ENCODE measurements around the gene PGPEP1. TPM values are rescaled to one million over a fixed set of nuclear protein-coding genes. Genes with fewer than 3 reads are reported as not detected.
A peak's percentile ranks its signal among the peaks of the same experiment; 100 is the strongest.

PGPEP1 gene
- total and polyA plus RNA-seq, 10 of the 15 experiments (the other 5 are each of a cell fraction or from before 2014, with no cell fraction given), result 13.8 to 39.4 (median 17.0) TPM

DNA sequence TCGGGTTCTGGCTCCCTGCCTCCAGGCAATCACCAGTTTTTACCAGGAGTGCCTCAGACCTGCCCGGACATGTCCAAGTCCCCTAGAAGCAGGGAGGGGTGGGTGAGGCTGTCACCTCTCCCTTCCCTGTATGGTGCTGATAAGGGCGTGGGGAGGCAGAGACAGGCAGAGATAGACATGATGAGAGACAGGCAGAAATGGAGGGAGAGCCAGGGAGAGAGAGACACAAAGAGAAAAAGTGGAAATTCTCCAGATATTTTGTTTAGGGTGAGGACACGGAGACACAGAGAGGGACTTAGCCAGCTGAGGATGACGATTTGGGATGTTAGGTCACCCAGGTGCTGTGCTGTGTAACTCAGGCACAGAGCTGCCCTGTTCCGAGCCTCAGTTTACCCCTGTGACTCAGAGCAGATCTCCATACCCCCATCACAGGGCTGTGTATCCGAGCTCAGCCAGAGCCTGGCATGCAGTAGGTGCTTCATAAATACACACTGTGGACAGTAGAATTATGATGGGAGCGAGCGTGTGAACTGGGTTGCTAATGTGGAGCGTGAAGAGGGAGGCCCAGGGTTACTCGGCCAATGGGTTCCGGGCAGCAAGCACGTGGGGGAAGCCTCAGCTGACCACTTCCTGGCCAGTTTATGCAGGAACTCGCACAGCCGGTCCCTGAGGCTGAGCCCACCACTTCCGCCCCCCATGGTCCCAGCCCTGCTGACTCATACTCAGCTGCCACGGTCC lies 33.7 kb downstream of the PGPEP1 start (continued):
- TF ChIP-seq CBFB (IDR thresholded peaks at IDR 0.05; ENCODE audit: low read depth), result peak; percentile 85
- TF ChIP-seq RAD51 (IDR thresholded peaks at IDR 0.05), result peak; percentile 97
- TF ChIP-seq, protein P1, sequence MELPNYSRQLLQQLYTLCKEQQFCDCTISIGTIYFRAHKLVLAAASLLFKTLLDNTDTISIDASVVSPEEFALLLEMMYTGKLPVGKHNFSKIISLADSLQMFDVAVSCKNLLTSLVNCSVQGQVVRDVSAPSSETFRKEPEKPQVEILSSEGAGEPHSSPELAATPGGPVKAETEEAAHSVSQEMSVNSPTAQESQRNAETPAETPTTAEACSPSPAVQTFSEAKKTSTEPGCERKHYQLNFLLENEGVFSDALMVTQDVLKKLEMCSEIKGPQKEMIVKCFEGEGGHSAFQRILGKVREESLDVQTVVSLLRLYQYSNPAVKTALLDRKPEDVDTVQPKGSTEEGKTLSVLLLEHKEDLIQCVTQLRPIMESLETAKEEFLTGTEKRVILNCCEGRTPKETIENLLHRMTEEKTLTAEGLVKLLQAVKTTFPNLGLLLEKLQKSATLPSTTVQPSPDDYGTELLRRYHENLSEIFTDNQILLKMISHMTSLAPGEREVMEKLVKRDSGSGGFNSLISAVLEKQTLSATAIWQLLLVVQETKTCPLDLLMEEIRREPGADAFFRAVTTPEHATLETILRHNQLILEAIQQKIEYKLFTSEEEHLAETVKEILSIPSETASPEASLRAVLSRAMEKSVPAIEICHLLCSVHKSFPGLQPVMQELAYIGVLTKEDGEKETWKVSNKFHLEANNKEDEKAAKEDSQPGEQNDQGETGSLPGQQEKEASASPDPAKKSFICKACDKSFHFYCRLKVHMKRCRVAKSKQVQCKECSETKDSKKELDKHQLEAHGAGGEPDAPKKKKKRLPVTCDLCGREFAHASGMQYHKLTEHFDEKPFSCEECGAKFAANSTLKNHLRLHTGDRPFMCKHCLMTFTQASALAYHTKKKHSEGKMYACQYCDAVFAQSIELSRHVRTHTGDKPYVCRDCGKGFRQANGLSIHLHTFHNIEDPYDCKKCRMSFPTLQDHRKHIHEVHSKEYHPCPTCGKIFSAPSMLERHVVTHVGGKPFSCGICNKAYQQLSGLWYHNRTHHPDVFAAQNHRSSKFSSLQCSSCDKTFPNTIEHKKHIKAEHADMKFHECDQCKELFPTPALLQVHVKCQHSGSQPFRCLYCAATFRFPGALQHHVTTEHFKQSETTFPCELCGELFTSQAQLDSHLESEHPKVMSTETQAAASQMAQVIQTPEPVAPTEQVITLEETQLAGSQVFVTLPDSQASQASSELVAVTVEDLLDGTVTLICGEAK (IDR thresholded peaks at IDR 0.05; ENCODE audit: borderline replicate concordance), result peak; percentile 84; the same call in 1 of the 2 replicates
- TF ChIP-seq MTA2 (IDR thresholded peaks at IDR 0.05; ENCODE audit: low read depth), result peak; percentile 67; the same call in 1 of the 2 replicates
- no peak for TF ChIP-seq ZNF622 (IDR thresholded peaks at IDR 0.05)
- TF ChIP-seq STAT1 (conservative IDR thresholded peaks at IDR 0.05), result no peak
- no peak for TF ChIP-seq ZSCAN29 (IDR thresholded peaks at IDR 0.05)
- peak; percentile 51 for TF ChIP-seq CREM (IDR thresholded peaks at IDR 0.05; ENCODE audit: low read depth)
- TF ChIP-seq, protein P2, sequence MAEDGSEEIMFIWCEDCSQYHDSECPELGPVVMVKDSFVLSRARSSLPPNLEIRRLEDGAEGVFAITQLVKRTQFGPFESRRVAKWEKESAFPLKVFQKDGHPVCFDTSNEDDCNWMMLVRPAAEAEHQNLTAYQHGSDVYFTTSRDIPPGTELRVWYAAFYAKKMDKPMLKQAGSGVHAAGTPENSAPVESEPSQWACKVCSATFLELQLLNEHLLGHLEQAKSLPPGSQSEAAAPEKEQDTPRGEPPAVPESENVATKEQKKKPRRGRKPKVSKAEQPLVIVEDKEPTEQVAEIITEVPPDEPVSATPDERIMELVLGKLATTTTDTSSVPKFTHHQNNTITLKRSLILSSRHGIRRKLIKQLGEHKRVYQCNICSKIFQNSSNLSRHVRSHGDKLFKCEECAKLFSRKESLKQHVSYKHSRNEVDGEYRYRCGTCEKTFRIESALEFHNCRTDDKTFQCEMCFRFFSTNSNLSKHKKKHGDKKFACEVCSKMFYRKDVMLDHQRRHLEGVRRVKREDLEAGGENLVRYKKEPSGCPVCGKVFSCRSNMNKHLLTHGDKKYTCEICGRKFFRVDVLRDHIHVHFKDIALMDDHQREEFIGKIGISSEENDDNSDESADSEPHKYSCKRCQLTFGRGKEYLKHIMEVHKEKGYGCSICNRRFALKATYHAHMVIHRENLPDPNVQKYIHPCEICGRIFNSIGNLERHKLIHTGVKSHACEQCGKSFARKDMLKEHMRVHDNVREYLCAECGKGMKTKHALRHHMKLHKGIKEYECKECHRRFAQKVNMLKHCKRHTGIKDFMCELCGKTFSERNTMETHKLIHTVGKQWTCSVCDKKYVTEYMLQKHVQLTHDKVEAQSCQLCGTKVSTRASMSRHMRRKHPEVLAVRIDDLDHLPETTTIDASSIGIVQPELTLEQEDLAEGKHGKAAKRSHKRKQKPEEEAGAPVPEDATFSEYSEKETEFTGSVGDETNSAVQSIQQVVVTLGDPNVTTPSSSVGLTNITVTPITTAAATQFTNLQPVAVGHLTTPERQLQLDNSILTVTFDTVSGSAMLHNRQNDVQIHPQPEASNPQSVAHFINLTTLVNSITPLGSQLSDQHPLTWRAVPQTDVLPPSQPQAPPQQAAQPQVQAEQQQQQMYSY (CRISPR knock-in tag; IDR thresholded peaks at IDR 0.05), result 0 out of 2 replicates have a peak, but pooled peaks have one; percentile 44
- 0 out of 2 replicates have a peak, but pooled peaks have one; percentile 90 for TF ChIP-seq WRNIP1 (IDR thresholded peaks at IDR 0.05; ENCODE audit: borderline replicate concordance, low read depth, low read length)
- TF ChIP-seq, protein P3, sequence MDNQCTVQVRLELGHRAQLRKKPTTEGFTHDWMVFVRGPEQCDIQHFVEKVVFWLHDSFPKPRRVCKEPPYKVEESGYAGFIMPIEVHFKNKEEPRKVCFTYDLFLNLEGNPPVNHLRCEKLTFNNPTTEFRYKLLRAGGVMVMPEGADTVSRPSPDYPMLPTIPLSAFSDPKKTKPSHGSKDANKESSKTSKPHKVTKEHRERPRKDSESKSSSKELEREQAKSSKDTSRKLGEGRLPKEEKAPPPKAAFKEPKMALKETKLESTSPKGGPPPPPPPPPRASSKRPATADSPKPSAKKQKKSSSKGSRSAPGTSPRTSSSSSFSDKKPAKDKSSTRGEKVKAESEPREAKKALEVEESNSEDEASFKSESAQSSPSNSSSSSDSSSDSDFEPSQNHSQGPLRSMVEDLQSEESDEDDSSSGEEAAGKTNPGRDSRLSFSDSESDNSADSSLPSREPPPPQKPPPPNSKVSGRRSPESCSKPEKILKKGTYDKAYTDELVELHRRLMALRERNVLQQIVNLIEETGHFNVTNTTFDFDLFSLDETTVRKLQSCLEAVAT (IDR thresholded peaks at IDR 0.05), result peak; percentile 28; the same call in 1 of the 2 replicates
- TF ChIP-seq NR2C1 (IDR thresholded peaks at IDR 0.05), result peak; percentile 35; the same call in 1 of the 2 replicates
- TF ChIP-seq BACH1 (IDR thresholded peaks at IDR 0.05; ENCODE audit: borderline replicate concordance), result peak; percentile 81; the same call in 1 of the 2 replicates
- TF ChIP-seq PAX8 (IDR thresholded peaks at IDR 0.05), result no peak
- no peak for TF ChIP-seq SREBF1 (IDR thresholded peaks at IDR 0.05; ENCODE audit: low read length)
- TF ChIP-seq ETV6 (conservative IDR thresholded peaks at IDR 0.05 in 1 of 2, IDR thresholded peaks at IDR 0.05 in 1 of 2; ENCODE audit: borderline replicate concordance in 1 of 2, low read depth in 1 of 2), result peak in 1 of 2 experiments; percentile 91; a peak in 2 of 4 replicates
- TF ChIP-seq HDAC2 (IDR thresholded peaks at IDR 0.05), result no peak
- TF ChIP-seq CREB1 (IDR thresholded peaks at IDR 0.05; ENCODE audit: low read depth), result peak; percentile 50; the same call in 1 of the 2 replicates
- TF ChIP-seq NFYA (IDR thresholded peaks at IDR 0.05; ENCODE audit: borderline replicate concordance, low read depth, low read length), result no peak
- TF ChIP-seq, protein P4, sequence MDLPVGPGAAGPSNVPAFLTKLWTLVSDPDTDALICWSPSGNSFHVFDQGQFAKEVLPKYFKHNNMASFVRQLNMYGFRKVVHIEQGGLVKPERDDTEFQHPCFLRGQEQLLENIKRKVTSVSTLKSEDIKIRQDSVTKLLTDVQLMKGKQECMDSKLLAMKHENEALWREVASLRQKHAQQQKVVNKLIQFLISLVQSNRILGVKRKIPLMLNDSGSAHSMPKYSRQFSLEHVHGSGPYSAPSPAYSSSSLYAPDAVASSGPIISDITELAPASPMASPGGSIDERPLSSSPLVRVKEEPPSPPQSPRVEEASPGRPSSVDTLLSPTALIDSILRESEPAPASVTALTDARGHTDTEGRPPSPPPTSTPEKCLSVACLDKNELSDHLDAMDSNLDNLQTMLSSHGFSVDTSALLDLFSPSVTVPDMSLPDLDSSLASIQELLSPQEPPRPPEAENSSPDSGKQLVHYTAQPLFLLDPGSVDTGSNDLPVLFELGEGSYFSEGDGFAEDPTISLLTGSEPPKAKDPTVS (IDR thresholded peaks at IDR 0.05; ENCODE audit: low read depth, low read length), result no peak
